ENCODE results near the gene BACH2.
"Not testable (repeated sequence)": the region's sequence is repeated elsewhere in the genome, so short reads cannot be mapped to it uniquely, and the experiment has no call there.

BACH2 gene

DNA sequence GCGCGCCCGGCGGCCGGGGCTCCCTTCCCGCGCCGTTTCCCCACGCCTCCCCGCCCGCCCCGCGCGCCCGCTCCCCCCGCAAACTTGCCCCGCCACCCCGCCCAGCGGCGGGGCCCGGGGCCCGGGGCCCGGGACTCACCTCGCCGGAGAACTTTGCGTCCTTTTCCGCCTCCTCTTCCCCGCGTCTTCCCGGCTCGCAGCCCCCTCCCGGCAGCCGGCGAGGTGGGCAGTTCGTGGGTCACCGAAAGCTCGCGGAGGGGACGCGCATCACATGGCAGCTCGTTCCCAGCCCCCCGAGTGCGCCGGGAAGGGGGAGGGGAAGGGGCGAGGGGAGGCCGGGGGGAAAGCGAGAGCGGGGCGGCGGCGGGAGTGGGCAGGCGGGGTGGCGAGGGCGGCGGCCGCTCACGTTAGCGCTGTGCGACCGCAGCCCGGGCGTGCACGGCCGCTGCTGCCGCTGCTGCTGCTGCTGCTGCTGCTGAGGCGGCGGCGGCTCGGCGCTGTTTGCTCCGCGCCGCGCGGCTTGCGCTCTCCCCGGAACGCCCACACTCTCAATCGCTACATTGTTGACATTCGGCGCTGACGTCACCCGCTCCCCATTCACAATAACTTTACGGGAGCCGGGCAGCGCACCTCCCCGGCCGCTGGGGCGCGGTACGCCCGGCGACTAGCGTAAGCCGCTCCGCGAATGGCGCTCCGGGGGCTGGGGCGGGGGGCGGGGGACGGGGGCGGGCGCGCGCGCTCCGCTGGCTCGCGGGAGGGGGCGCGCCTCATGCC lies at the start of gene BACH2:
BACH2 (minus strand) TSS at position 503 of the 774 bp plus-strand sequence. CDS start 287,999 bp downstream, outside the sequence.
- peak; percentile 92 to 95 for DNase-seq

DNA sequence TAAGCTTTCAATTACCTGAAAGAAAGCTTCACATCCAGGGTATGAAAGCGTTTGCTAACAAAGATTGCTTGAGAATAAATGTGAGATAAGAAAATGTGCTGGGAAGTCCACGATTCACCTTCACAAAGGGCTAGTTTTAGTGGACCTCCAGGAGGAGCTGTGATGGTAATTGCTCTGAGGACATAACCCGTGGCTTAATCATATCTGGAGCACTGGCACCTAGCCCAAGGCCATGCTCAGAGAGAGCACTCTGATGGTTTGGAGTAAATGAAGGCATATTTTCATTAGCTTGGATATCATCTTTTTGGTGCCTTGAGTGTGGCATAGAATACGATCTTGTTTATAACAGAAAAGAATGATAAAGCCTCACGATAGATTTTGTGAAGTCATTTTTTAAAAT lies 46.9 kb upstream of the BACH2 start:
- DNase-seq, result no peak

GRCh38 chr6:90338409-90338808 lies 41.8 kb upstream of the BACH2 start:
- DNase-seq, result no peak

- no peak for DNase-seq
These were observed 39.8 kb upstream of the BACH2 start for GRCh38 chr6:90336388-90336947.

- DNase-seq, result no peak
These were observed 37.3 kb upstream of the BACH2 start for GRCh38 chr6:90333928-90334327.

GRCh38 chr6:90332978-90333543 lies 36.4 kb upstream of the BACH2 start:
- not testable (repeated sequence) for DNase-seq

GRCh38 chr6:90329386-90330077 lies 32.9 kb upstream of the BACH2 start:
- DNase-seq, result no peak

GRCh38 chr6:90328004-90328403 lies 31.4 kb upstream of the BACH2 start:
- DNase-seq, result no peak

DNA sequence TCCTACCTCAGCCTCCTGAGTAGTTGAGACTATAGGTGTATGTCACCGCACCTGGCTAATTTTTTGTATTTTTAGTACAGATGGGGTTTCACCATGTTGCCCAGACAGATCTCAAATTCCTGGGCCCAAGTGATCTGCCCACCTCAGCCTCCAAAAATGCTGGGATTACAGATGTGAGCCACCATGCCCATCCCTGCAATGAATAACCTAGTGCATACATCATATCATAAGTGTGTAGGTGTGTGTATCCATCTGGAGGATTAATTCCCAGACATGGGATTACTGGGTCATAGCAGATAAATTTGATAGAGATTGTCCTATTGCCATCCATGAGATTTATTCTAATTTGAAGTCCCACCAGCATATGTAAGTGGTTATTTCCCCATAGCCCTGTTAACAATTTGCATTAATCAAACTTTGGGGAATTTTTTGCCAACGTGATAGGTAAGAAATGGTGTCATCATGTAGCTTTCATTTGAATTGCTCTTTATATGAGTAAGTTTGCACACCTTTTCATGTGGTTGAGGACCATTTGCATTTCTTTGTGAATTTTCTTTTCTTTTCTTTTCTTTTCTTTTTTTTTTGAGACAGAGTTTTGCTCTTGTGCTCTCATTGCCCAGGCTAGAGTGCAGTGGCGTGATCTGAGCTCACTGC lies 29.9 kb upstream of the BACH2 start:
- no peak for DNase-seq

DNA sequence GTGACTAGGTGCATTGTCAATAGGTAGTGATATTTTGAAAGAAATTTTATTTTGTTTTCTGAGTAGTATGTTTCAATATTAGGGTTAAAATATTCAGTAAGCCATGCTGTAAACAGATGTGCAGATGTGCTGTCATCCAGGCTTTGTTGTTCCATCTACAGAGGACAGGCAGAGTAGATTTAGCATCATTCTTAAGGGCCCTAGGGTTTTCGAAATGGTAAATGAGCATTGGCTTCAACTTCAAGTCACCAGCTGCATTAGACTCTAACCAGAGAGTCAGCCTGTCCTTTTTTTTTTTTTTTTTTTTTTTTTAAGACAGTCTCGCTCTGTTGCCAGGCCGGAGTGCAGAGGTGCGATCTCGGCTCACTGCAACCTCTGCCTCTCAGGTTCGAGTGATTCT lies 27.1 kb upstream of the BACH2 start:
- DNase-seq, result no peak

GRCh38 chr6:90322976-90323474 lies 26.4 kb upstream of the BACH2 start:
- DNase-seq, result no peak

GRCh38 chr6:90319979-90320685 lies 23.5 kb upstream of the BACH2 start:
- DNase-seq, result peak in 1 of 2 experiments; percentile 24

- DNase-seq, result no peak
These were observed 22.4 kb upstream of the BACH2 start for GRCh38 chr6:90319044-90319443.

DNA sequence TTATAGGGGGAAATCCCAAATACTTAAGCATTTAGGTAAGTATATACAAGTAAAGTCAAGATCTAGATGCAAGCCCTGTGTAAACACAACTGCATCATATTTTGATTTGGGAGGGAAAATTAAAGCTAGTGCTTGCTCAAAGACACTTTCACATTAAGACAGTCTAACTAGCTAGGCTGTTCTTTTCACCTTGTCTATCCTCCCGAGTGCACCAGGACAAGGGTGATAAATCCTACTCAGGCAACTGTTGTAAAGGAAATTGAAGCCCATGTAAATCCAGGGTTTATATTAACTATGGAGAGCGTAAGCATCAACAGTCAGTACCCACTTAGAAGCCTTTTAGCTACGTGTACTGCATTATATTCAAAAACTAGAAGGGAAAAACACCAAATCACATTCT lies 19.3 kb upstream of the BACH2 start:
- DNase-seq, result no peak

DNA sequence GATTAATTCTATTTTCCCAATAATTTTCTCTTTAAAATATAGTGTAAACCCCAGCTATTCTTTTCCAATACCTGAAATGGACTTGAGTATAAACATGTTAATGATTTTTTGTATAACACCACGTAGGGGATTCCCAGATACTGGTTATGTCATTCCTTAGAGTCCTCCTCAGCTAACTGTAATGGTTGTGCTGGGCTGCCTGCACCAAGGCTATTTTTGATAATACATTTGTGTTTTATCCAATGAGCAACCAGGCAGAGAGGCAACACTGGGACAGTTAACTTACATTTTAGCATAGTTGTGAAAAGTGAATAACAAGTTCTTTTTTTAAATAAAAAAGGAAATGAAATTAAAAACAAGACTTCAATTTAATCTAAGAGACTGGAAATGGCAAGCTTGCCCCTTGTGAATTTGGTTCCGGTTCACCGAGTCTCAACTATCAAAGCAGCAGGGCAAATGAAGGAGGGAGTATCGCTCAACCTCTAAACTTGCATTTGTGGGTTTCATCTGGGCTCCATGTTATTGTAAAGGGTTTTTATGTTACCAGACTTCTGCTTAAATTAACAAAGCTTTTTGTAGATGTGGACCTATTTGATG lies 18.8 kb upstream of the BACH2 start:
- DNase-seq, result no peak

DNA sequence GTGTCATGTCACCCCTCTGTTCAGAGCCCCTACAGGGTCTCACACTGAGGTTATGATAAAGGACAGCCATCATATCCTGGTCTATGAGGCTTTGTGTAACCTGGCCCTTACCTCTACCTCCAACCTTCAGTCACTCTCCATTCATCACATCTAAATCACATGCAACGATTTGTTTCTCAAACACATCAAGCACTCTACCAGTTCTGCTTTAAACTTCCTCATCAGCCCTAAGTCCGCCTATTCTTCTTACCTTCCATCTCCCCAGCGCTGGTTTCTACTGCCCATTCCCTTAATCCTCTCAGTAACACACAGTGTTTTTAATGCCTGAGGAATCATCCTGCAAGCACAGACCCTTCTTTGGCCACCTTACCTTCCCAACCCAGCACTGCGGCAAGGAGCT lies 17.9 kb upstream of the BACH2 start:
- no peak for DNase-seq

DNA sequence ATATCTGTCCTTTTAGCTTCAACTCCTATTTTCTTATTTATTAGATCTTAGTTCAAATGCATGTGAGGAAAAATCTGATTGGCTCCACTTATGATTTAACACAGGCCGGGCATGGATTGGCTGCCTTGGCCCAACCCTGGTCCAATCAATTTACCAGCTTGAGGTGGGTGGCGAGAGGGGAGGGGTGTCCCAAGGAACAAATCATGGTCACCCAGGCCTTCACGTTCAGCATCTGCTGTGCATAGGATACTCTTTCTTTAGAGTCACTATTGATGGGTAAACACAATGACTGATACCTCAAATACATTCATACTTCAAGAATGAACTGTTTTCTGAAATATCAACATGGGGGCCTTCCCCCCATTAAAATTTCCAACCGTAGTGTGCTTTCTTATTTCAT lies 14.9 kb upstream of the BACH2 start:
- no peak for DNase-seq

DNA sequence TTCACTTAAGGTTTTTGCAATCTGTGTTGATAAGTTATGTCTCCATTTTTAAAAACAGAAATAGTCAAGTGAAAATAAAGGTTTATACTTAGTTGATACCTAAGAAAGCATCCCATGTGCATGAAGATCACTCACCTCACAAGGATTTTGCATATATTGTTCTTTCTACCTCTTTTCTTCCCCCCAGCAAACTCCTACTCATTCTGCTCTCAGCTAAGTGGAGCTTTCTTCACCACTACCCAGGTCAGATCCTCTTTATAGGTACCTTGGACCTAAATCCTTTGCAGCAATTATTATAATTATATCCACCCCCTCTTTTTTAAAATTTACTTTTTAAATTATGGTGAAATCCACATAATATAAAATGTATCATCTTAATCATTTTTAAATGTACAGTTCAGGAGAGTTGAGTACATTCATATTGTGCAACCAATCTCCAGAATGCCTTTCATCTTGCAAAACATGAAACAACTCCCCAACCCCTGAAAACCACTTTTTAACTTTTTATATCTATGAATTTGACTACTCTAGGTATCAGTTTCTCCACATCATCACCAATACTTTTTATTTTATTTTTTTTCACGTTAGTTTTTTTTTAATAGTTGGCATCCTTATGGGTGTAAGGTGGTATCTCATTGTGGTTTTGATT lies 9.3 kb upstream of the BACH2 start:
- DNase-seq, result no peak

DNA sequence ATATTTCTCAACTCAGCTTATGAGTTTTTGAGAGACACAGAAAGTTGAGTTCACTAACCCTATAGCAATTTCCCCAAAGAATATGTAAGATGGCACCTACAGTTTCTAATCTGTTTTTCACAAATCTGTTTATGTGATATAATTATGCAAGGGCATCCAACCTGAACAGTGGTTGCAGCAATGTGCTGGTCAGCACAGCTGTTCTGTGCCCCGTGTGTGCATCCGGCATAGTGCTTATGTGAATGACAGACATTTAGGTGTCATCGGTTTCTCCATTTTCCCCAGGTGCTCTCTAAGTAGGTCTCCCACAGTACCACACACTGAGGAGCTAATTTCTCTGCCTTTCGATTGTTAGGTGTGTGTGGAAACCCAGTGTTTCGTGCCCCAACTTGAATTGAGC lies 7.7 kb upstream of the BACH2 start:
- DNase-seq, result no peak

DNA sequence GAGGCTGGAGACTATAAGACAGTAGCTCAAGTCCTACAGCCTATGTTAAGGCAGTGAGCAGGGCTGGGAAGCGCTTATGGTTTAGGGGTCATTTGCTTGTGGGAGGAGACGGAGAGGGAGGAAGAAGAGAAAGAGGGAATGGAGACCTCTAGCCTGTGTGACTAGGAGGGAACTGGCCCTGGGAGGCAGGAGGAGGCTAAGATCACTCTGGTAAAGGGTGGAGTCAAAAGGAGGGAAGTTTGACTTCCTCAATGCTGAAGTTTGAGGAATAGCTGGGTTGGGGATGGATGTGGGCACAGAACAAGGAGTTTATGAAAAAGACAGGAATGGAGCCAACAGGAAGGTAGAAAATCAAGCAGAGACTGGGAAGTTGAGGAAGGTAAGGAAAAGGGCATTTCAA lies 6.4 kb upstream of the BACH2 start:
- no peak for DNase-seq

GRCh38 chr6:90302320-90302719 lies 5.7 kb upstream of the BACH2 start:
- DNase-seq, result no peak
